ENCODE results near the gene CD48. TPM values are rescaled to one million over a fixed set of nuclear protein-coding genes. Genes with fewer than 3 reads are reported as not detected.
A peak's percentile ranks its signal among the peaks of the same experiment; 100 is the strongest.
"Not testable (repeated sequence)": the region's sequence is repeated elsewhere in the genome, so short reads cannot be mapped to it uniquely, and the experiment has no call there.

CD48 gene
- total RNA-seq, 1 experiment from 2014 or later, result not detected

DNA sequence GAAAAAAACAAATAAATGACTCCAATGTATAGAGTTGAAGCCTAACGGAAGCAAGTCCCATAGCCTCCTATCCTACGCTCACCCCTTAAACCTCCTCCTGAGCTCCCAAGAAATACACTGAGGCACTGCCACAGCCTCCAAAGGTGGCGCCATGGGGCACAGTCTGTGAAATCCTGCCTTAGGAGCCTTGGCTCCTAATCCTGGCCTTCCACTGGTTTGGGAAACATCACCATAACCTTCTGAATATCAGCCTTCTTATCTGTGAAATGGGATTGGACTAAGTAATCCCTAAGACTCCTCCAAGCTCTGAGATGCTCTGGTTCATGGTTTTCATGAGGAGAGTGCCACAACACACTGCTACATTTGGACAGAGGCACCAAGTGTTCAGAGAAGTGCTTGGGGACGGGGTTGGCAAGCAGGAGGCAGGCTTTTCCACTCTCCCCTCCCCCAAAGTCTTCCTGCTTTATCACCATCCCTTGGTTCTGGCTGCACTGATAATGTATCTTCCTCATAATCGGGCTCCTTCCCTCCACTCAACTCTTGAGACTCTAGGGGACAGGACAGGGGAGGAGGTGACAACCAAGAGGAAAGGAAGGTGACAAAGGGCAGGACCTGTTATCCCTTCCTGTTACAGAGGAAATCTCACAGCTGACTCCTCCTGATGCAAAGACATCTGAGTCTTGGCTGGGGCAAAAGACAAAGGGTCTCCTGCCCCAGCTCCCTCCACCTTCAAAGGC is 30.2 kb upstream of the CD48 start:
- no peak for DNase-seq (ENCODE audit: low spot score)

DNA sequence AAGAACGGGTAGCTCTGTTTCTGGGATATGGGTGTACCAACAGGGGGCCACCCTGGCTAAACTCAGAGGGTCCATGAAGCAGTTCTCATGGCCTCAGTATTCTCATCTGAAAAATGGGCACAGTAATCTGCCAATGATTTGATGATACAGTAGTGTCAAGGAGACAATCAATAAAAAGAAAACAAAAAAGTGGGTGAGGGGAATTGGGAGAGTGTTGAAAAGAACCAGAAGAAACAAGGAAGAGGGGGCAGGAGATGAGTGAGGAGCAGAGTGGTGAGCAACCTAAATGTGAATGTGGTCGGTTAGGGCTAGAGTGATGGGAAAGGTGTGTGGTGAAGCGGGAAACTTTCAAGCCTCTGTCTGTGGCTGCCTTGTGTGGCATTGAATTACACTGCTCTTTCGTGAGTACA is 29.5 kb upstream of the CD48 start:
- DNase-seq (ENCODE audit: low spot score), result no peak

DNA sequence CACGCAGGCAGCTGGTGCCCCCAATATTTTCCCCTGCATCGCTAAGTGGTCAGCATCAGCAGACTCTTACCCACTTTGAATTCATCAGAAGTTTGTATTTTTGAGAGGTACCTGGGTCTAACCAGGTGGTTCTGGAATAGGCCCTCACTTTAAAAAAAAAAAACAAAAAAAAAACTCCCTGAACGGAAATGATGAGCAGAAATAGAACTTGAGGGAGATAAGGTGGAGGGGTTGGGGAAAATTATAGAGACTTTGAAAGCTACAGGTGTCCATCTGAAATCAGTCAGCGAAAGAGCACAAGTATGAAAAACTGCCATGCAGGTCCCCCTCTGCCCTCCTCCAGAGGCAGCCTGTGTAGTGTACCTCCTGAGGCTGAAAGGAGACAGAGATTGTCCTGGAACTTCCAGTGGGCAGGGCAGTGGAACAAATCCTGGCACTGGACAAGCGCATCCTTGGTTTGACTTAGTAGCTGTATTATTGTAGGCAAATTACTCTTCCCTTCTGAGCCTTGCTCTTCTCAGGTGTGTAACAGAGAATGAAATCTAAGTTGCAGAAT is 28.6 kb upstream of the CD48 start:
- DNase-seq (ENCODE audit: low spot score), result no peak

DNA sequence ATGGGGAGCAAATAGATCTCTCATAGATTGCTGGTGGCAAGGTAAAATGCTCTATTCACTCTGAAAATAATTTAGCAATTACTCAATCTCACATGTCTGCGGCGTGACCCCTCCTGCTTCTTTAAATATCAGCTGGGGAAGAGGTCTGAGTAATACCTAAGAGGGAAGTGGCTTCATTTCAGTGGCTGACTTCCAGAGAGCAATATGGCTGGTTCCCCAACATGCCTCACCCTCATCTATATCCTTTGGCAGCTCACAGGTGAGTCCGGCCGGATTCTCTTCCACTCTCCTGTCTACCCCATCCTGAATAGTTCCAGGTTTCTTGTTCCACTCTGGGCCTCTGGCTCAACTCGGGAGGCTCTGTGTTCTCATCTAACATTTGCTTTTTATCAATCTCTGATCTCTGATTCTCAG is 27.5 kb upstream of the CD48 start, which contains the start of gene SLAMF7:
Gene SLAMF7, plus strand, starts transcription at position 150 of the 414 bp plus-strand sequence. Its CDS starts 55 bp downstream, at position 205.
- no peak for DNase-seq (ENCODE audit: low spot score)

DNA sequence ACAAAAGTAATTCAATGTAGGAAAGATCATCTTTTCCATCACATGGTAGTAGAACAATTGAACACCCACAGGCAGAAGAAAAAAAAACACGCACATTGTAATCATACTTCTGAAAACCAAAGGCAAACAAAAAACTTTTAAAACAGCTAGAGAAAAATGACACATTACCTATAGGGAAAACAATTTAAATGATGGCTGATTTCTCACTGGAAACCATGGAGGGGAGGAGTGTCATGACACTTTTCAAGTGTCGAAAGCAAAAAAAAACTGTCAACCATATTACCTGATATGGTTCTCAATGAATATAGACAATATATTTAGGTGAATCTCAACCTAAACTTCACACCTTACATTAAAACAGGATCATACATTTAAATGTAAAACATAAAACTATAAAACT is 26.6 kb upstream of the CD48 start:
- DNase-seq (ENCODE audit: low spot score), result no peak

DNA sequence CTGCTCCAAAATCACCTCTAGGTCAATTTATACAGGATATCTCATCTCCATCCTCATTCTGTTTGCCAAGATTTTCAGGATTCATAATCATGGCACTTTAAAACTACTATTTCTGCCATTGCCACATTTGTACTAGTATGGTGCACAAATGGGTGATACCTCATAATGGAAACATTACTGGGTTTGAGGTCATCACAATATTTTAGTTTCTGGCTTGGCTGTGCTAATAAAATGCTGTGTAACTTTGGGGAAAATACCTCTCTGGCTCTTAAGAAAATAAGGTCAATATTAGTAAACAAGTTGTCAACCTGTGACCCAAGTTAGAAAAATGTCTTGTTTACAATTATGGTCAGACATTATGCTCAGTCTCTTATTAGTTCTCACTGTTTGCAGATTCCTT is 22.7 kb upstream of the CD48 start:
- no peak for DNase-seq (ENCODE audit: low spot score)

DNA sequence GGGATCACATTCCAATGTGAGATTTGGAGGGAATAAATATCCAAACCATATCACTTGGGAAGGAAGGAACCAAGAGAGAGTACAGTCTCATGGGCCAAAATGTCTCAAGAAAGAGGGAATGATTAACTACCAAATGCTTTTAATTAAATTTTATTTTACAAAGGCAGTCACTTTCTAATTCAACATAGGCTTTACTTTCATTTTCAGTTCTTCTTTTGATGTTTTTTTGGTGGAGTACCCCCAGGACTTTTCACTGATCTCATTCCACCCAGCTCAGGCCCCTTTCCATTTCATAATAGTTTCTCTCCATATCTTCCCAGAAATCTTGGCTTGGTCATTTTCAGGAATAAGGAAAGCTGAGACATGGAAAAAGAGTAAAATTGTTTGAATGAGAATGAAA is 22.3 kb upstream of the CD48 start:
- no peak for DNase-seq (ENCODE audit: low spot score)

DNA sequence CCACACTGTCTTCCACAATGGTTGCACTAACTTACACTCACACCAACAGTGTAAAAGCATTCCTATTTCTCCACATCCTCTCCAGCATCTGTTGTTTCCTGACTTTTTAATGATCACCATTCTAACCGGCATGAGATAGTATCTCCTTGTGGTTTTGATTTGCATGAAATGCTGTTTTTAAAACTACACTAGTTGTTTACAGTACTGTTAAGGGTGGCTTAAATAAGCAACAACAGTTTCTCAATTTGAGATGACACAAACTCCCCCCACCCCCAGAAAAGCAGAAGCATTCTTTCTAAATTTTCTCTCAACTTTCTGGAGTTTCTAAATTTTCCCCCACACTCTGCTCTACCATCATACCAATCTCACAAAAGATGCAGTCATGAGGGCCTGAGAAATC is 20.4 kb upstream of the CD48 start:
- no peak for DNase-seq (ENCODE audit: low spot score)

DNA sequence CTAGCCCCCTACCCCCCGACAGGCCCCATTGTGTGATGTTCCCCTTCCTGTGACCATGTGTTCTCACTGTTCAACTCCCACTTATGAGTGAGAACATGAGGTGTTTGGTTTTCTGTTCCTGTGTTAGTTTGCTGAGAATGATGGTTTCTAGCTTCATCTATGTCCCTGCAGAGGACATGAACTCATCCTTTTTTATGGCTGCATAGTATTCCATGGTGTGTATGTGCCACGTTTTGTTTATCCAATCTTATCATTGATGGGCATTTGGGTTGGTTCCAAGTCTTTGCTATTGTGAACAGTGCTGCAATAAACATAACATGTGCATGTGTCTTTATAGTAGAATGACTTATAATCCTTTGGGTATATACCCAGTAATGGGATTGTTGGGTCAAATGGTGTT is 19.9 kb upstream of the CD48 start:
- DNase-seq (ENCODE audit: low spot score), result not testable (repeated sequence)

DNA sequence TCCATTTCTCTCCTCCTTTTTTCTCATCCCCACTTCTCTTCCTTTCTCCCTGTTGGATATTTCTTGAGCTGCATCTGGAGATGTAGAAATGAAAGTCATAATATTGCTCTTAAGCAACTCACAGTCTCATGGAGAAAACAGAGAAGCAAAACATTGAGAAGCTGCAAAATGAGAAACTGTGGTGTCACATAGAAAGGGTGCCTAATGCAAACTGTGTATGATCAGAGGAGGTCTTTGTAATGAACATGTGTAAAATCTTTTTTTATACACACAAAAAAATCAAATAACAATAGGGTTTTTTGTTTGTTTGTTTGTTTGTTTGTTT is 15.7 kb upstream of the CD48 start:
- no peak for DNase-seq (ENCODE audit: low spot score)

DNA sequence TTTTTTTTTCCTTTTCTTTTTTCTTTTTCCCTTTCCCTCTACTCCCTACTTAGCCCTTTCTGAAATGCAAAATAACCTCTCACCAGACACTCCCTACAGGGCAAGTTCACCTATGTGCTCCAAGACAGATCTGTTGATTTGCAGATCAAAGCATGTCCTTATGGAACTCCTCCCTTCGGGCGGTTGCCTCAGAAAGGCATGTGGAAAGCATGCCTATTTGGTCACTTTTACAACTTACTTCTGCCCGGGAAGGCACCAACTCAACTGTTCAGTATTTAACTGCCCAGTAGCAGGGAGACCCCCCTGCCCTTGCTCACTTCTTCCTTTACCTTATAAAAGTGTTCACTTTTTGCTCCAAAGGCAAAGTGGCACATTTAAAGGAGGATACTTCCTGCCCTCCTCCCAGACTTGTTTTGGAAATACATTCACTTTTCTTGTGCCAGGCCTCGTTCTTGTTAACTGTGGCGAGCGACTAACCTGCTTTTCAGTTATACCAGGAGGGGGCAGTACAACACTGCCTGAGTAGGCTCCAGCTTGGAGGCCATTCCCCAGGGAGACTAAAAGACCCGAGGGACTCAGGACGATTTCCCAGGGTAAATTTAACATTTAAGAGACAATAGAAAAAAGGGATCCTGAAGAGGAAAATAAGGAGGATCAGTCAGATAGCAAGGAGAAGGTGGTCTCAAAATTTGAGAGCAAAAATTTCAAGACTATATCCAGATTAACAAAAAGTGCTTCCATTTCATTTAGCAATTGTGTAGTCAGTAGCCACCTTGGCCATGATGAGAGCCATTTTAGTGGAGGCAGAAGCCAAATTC is 15.1 kb upstream of the CD48 start:
- peak; percentile 90 for DNase-seq (ENCODE audit: low spot score)

DNA sequence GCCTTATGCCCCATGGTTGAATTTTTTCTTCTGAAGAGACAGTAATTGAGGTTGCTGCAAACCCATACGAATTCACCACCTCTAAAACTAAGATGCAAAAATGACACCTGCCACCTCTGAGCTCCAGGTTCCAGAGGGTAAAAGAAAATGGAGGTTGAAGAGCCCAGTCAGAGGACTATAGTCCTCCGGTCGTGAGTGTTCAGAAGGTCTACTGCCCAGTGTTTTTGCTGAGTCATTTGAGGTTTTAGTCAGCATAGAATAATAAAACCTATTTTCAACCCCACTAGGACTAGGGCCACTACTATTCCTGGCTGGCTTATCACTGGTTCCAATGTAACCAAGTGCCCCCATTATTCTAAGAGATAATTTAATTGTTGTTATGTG is 14.5 kb upstream of the CD48 start:
- peak; percentile 77 for DNase-seq (ENCODE audit: low spot score)

DNA sequence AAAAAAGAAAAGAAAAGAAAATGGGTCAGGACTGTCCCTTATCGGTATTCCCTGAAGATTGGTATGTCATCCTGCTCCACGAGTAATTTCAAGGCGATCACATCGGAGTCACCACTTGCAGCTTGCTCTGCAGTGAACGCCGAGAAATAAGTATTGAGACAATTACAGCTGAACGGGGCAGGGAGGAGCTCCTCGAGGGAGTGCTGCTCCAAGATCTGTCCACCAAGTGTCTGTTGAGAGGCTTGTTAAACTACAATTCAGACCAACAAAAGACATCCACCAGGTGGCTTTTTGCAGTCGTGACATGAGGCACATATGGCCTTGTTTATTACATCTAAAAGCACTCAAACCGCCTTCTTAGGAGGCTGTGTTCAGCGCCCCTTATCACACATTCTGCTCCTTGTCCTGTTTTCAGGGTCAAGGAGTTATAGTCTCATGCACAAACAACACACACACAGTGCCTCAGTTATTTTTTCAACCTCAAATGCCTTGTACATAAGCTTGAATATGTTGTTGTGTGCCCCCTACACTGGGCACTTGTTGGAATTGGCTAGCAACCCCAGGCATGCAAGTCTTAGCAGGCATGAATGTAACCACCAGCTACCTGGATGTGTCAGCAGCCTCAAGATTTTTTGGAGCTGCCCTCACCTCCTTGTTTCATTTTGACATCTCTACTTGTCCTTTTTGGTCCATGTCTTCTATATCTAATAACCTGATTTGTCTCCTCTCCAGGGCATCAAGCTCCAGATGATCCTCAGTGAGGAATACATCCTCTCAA is 13.0 kb upstream of the CD48 start:
- DNase-seq (ENCODE audit: low spot score), result peak; percentile 2

DNA sequence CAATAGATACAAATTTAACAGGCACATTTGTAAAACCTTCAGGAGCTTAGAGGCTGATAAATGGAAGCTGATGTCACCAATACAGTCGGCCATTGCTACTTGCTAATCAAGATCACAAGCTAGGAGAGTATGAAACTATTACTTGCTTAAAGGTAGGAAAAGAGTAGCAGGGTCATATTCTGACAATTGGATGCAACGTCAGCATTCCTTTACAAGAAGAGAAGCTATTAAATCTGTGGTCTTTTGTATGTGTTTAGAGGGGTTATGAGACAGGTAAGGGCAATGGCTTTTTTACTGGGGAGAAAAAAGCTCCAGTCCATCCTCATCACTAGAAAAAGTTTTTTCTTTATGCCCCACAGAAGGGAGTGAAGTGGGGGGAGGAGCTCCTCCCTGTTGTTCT is 11.7 kb upstream of the CD48 start:
- DNase-seq (ENCODE audit: low spot score), result no peak

DNA sequence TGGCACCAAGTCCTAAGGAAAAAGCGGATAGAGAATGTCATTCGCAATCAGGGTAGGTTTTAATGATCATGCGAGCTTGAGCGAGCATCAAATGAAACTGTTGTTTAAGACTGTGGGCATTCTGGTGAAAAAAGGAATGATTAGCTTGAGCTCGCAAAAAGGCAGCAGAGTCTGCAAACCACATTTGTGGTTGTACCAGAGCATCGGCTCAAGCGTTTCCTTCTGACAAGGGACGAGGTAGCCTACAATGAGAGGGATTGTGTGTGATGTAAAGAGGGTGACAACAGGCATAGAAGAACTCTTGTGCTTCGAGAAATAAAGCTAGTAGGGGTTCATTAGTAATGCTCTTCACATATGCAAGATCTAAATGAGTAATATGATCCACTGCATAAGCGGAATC is 11.1 kb upstream of the CD48 start:
- no peak for DNase-seq (ENCODE audit: low spot score)

DNA sequence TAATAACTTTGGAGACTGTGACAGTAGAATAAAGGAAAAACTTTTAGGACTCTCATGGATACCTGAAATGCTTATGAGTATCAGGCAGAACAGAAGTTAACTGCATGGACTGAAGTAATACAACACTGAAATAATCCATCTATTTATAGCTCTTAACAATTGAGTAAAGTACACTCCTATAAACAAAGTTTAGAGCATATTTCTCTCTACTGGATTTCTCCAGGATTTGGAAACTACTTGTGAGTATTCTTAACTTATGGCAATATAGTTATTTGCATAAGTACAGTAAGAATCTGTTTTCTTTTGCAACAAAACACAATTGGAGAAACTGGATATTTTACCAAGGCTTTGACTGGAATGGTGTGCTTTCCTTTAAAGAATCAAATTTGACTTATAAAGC is 9.9 kb upstream of the CD48 start:
- no peak for DNase-seq (ENCODE audit: low spot score)

DNA sequence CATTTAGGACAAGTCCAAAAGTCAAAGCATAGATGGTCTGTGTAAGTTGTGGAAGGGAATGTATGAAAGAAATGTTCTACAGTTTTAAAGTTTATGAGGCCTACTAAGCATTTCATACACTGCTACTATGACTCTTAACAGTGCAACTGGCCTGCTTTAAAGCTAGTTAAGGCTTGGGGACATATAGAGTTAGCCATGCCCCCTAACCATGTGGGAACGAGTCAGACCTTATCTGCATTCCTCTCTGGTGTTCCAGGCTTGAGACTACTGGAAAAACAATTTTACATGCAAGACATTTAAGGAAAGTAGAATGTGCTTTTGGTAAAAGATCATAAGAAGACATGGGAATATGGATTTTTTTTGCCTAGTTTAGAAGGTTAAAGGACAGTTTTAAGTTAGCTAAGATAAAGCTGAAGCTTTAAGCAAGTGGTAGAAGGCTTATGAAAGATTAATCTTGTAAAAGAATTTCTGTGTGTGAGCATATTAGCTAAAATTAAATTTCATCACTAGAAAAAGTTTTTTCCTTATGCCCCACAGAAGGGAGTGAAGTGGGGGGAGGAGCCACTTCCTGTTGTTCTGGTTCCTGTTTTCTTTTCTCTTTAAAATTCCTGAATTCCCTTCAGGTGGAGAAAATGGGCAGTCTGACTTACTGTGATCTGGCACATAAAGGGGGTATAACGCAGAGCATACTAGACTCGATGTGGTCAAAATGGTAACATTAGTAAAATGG is 8.9 kb upstream of the CD48 start:
- peak; percentile 2 for DNase-seq (ENCODE audit: low spot score)

DNA sequence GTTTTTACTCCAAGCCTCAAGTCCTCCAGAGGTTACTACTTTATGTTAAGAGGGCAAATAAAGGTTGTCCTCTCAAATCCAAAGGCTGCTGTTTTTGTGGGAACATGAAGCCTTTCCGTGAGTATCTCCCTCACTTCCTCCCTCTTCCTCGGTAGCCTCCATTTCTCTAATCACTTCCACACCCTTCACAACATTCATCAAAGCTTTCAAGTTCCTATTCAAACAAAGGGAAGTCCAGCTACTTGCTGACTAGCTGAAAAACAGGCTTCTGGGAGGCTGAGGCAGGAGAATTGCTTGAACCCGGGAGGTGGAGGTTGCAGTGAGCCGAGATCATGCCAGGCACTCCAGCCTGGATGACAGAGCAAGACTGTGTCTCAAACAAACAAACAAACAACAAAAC is 6.6 kb upstream of the CD48 start:
- DNase-seq (ENCODE audit: low spot score), result no peak

DNA sequence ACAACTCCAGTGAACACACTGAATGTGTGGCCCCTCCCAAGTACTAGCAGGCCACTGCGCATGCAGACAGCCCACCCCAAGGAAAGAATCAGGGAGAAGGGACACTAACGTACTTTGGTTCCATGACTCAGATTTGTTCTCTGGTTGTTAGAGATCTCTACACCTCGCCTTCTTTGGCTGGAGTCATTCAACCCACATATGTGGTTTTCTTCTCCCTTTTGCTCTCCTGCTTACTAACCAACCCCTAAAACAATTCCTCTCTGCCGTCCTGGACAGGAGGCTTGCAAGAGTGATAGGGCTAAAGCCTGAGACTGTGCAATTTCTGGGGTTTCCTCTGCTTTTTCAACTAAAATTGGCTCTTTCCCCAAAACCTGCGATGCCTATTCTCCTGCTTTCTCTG is 5.7 kb upstream of the CD48 start:
- no peak for DNase-seq (ENCODE audit: low spot score)

DNA sequence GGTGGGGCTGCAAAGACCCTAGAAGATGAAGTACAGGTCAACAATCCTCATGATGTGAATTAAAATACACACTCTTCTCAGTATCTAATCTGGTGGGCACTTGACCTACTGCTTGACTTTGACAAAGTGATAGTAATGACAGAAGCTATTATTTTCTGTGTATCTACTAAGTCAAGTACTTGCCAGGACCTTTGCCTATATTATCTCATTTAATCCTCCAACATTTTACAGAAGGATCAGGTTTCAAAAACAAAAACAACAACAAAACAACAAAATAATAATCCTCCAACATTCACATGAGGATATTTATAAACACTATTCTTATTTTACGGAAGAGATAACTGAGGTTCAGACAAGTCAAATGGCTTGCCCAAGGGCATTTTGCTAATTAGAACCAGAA is 4.4 kb upstream of the CD48 start:
- no peak for DNase-seq (ENCODE audit: low spot score)

DNA sequence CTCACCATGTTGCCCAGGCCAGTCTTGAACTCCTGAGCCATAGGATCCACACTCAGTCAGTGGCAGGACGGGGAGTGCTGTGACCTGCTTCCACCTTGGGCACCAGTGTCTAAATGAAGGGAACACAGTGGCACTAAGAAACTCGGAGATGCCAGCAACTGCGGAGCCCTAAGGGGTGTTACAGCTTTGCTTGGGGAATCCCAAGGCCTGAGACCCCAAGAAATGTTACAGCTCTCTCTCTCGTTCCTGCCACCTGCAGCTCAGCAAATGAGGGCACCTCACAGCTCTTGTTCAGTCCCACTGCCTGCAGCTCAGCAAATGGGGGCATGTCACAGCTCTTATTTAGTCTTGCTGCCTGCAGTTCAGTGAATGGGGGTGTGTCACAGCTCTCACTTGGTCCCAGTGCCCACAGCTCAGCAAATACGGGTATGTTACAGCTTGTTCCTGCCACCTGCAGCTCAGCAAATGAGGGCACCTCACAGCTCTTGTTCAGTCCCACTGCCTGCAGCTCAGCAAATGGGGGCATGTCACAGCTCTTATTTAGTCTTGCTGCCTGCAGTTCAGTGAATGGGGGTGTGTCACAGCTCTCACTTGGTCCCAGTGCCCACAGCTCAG is 2.5 kb upstream of the CD48 start:
- DNase-seq (ENCODE audit: low spot score), result not testable (repeated sequence)
